Measurements from ENCODE around the gene WDR6. TPM values are rescaled to one million over a fixed set of nuclear protein-coding genes. Genes with fewer than 3 reads are reported as not detected.

The WDR6 gene
- total RNA-seq, 1 donor from 2014 or later, result 131 TPM

DNA sequence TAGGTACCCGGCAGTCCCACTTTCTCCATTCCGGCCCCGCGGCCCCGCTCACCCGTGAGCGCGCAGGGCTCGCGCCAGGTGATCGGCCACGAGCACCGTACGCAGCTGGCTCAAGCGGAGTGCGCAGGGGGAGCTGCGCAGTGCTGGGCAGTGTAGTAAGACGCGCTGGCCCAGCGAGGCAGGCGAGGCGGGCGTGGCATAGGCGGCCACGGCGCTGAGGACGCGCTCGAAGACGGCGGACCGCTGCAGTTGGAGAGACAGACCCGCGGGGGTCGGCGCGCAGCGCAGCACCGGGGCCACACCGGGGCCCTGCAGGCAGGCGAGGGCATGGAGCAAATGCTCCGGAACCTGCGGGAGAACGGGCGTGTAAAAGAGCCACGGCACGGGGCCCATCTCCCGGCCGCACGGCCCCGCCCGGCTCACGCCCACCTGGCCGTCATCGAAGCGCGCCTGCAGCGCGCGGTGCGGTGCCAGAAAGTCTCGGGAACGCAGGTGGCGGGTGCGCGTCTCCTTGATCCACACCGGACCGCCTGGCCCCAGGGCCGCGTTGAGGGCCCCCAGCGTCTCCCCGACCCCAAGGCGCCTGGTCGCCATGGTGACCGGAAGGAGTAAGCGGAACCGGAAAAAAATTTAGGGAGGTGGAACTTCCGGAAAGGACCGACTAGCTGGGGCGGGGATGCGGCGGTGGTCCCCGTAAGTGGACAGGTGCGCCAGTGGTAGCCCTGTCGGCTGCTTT, 10.9 kb downstream of the WDR6 start, which contains the start of gene DALRD3:
TSS of gene DALRD3 (minus strand) at position 610 of the 736 bp plus-strand sequence. CDS start at position 594, 16 bp downstream.
- no peak within 1 kb of the TSS for H3K27ac ChIP-seq
- peaks cover 38% of the 10 kb centered on the region for H3K79me2 ChIP-seq (ENCODE audit: low read depth)
- no peaks in the 10 kb centered on the region for H3K9me3 Mint-ChIP-seq
- peak within 1 kb of the TSS; percentile 82 for H3K4me2 ChIP-seq
- H3K4me3 Mint-ChIP-seq, result peak within 1 kb of the TSS; percentile 97
- H3K9ac ChIP-seq, result no peak within 1 kb of the TSS
- peaks cover 13% of the 10 kb centered on the region for H3K4me1 ChIP-seq
- peak; percentile 86 for DNase-seq (ENCODE audit: low spot score)
- peaks cover 66% of the 10 kb centered on the region for H3F3A ChIP-seq (ENCODE audit: low read depth)
- no peaks in the 10 kb centered on the region for H3K9me3 ChIP-seq (ENCODE audit: low read depth)
- peaks cover 20% of the 10 kb centered on the region for H3K4me1 Mint-ChIP-seq
- TF ChIP-seq, protein P1, sequence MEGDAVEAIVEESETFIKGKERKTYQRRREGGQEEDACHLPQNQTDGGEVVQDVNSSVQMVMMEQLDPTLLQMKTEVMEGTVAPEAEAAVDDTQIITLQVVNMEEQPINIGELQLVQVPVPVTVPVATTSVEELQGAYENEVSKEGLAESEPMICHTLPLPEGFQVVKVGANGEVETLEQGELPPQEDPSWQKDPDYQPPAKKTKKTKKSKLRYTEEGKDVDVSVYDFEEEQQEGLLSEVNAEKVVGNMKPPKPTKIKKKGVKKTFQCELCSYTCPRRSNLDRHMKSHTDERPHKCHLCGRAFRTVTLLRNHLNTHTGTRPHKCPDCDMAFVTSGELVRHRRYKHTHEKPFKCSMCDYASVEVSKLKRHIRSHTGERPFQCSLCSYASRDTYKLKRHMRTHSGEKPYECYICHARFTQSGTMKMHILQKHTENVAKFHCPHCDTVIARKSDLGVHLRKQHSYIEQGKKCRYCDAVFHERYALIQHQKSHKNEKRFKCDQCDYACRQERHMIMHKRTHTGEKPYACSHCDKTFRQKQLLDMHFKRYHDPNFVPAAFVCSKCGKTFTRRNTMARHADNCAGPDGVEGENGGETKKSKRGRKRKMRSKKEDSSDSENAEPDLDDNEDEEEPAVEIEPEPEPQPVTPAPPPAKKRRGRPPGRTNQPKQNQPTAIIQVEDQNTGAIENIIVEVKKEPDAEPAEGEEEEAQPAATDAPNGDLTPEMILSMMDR (IDR thresholded peaks at IDR 0.05), result no peak
- no peak for TF ChIP-seq EZH2phosphoT487 (IDR thresholded peaks at IDR 0.05)
- TF ChIP-seq EZH2 (IDR thresholded peaks at IDR 0.05), result no peak
- H3K36me3 ChIP-seq, result no peaks in the 10 kb centered on the region
- H3K27me3 Mint-ChIP-seq (ENCODE audit: insufficient read depth, low read depth), result peaks cover 6% of the 10 kb centered on the region
- peak within 1 kb of the TSS; percentile 79 for H3K4me3 ChIP-seq
- no peaks in the 10 kb centered on the region for H3K27me3 ChIP-seq
- peak within 1 kb of the TSS; percentile 23 for H2AFZ ChIP-seq (replicated peaks)
- peaks cover 17% of the 10 kb centered on the region for H3K36me3 Mint-ChIP-seq
- peak within 1 kb of the TSS; percentile 8 for H3K27ac Mint-ChIP-seq
- H4K20me1 ChIP-seq (ENCODE audit: low read depth), result peaks cover 55% of the 10 kb centered on the region

DNA sequence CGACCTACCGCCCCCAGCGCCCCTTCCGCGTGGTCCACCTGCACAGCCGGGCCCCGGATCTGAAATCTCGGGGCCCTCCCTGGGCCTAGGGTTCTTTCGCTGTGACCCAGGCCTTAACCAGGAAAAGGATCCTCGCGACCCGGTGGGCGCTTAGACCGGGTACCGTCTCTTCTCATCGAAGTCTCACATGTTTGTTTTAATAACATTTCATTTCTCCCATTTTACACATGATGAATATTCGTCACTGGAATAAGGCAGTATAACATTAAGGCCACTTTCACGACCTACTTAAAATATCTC, 11.5 kb downstream of the WDR6 start:
- TF ChIP-seq EZH2phosphoT487 (IDR thresholded peaks at IDR 0.05) (no peak), EZH2 (IDR thresholded peaks at IDR 0.05) (no peak)
- TF ChIP-seq, protein P1 (IDR thresholded peaks at IDR 0.05), result no peak
- Histone ChIP-seq H3K4me3 (peak overlapping the region; percentile 79), H2AFZ (replicated peaks) (no peak overlapping the region), H3K9me3 (ENCODE audit: low read depth) (no peaks in the 10 kb centered on the region), H3K36me3 (no peaks in the 10 kb centered on the region), H3K9ac (no peak overlapping the region), H4K20me1 (ENCODE audit: low read depth) (peaks cover 51% of the 10 kb centered on the region), H3K4me2 (peak overlapping the region; percentile 82), H3K4me1 (peaks cover 15% of the 10 kb centered on the region), H3K27ac (no peak overlapping the region), H3K79me2 (ENCODE audit: low read depth) (peaks cover 38% of the 10 kb centered on the region), H3F3A (ENCODE audit: low read depth) (peaks cover 71% of the 10 kb centered on the region), H3K27me3 (no peaks in the 10 kb centered on the region)
- DNase-seq (ENCODE audit: low spot score), result no peak
- H3K27ac Mint-ChIP-seq, result peak overlapping the region; percentile 8
- H3K4me3 Mint-ChIP-seq, result peak overlapping the region; percentile 97
- H3K27me3 Mint-ChIP-seq (ENCODE audit: insufficient read depth, low read depth), result peaks cover 7% of the 10 kb centered on the region
- no peaks in the 10 kb centered on the region for H3K9me3 Mint-ChIP-seq
- peaks cover 23% of the 10 kb centered on the region for H3K4me1 Mint-ChIP-seq
- peaks cover 20% of the 10 kb centered on the region for H3K36me3 Mint-ChIP-seq

DNA sequence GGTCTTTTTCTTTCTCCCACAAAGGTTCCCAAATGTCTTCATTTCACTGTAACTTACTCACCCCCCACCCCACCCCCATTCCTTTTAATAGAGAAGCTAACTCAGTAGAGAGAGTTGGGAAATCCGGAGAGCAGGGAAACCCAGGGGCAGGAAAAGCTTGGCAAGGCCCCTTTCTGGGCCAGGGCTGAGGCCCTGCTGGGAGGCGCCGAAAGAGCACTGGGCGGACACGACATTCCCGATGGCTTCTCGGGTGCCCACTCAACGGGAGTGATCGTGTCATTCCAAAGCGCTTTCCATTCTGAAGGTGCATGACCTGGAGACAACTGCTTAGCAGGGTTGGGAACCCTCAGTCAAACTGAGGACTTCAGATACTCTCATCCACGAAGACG, 12.7 kb downstream of the WDR6 start:
- H3K9me3 Mint-ChIP-seq, result no peaks in the 10 kb centered on the region
- TF ChIP-seq EZH2phosphoT487 (IDR thresholded peaks at IDR 0.05) (no peak), EZH2 (IDR thresholded peaks at IDR 0.05) (no peak)
- TF ChIP-seq, protein P1 (IDR thresholded peaks at IDR 0.05), result no peak
- peaks cover 26% of the 10 kb centered on the region for H3K4me1 Mint-ChIP-seq

More for the DNA sequence above, 12.7 kb downstream of the WDR6 start:
- DNase-seq (ENCODE audit: low spot score), result no peak
- Histone ChIP-seq H3K27ac (no peak overlapping the region), H3K27me3 (no peaks in the 10 kb centered on the region), H3K4me2 (peak overlapping the region; percentile 82), H3K36me3 (no peaks in the 10 kb centered on the region), H3K9ac (peak overlapping the region; percentile 75), H3K9me3 (ENCODE audit: low read depth) (no peaks in the 10 kb centered on the region), H3K79me2 (ENCODE audit: low read depth) (peaks cover 44% of the 10 kb centered on the region), H4K20me1 (ENCODE audit: low read depth) (peaks cover 38% of the 10 kb centered on the region), H2AFZ (replicated peaks) (no peak overlapping the region), H3K4me3 (peak overlapping the region; percentile 73), H3F3A (ENCODE audit: low read depth) (peaks cover 78% of the 10 kb centered on the region), H3K4me1 (peaks cover 15% of the 10 kb centered on the region)
- H3K27me3 Mint-ChIP-seq (ENCODE audit: insufficient read depth, low read depth), result peaks cover 7% of the 10 kb centered on the region
- no peak overlapping the region for H3K27ac Mint-ChIP-seq
- peaks cover 19% of the 10 kb centered on the region for H3K36me3 Mint-ChIP-seq
- H3K4me3 Mint-ChIP-seq, result peak overlapping the region; percentile 97

Measured in neural progenitor cell (in vitro differentiated cells).